NCI-H1694 (cell line): Measurements from ENCODE around the gene DCPS.
"Not testable (repeated sequence)": the region's sequence is repeated elsewhere in the genome, so short reads cannot be mapped to it uniquely, and the experiment has no call there.

Experiments used
- DNase-seq: peaks from one replicate; lab custom pipeline; 2025; lab: John Stamatoyannopoulos, UW

DCPS gene

DNA sequence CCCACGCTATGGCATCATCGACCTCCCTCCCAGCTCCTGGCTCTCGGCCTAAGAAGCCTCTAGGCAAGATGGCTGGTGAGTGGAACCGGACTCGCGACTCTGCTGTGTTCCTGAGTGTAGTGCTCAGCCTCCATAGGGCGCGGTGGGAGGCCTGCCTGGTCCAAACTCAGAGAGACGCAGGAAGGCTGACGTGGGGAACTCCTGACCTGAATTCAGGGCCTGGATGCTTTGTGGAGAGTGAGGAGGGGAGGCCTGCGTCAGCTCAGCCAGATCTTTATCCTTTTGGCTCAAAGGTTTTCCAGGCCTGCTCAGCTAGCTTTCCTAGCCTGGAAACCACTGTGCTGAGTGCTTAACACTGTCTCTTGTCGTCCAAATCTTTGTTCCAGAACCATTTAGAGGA, 13.0 kb upstream of the DCPS start:
- no peak for DNase-seq

DNA sequence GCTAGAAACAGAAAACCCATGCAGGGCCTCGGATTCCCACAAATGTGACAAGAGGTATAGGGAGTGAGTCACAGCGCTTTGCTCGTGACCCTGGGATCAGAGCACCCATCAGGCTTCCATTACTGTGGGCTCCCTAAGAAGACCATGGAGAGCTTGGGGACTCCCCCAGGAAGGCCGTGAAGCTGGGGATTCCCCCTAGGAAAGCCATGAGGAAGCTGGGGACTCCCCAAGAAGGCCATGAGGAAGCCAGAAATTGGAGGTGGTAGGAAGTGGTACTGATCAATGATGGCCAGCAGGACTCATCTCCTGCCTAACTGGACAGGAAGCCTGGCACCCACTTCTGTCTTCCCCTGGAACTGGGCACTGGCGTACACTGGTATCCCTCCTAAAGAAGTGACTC, 10.1 kb upstream of the DCPS start:
- DNase-seq, result no peak

DNA sequence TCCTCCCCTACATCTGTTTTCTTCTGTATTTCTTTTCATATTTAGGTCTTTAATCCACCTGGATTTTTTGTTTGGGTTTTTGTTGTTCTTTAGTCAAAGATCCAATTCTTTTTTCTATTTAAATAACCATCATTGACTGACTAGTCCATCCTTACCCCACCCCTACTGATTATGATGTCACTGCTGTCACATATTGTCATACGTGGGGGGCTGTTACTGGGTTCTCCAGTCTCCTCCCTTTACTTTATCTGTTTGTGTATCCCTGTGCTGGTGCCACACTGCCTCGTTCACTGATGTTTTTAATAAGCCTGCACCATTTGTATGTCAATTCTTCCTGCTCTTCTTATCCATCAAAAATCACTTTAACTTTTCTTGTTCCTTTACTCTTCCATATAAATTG, 6.9 kb upstream of the DCPS start:
- DNase-seq, result no peak

DNA sequence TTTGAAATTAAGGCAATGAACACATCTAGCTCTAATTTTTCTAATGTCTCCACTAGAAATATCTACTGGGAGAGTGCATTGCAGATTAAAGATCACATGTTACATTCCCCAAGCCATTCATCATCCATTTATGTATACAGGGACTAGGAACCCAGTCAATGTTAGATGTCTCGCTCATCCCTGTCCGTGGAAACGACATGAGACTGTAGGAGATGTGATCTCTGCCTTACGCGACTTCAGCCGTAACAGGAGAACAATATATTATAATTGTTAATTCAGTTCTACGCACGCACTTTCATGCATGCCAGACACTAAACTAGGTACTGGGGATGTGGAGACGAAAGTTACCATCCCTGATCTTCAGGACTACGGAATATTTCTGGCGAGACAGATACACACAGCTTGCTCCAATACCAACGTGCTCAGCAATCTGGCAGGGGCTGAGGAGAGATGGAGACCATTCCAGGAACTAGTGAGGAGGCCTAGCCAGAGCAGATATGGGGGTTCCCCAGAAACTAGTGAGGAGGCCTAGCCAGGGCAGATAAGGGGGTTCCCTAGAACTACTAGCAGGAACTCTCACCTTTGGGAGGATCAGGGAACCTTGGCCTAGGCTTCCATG, 706 bp downstream of the DCPS start:
- DNase-seq, result no peak

DNA sequence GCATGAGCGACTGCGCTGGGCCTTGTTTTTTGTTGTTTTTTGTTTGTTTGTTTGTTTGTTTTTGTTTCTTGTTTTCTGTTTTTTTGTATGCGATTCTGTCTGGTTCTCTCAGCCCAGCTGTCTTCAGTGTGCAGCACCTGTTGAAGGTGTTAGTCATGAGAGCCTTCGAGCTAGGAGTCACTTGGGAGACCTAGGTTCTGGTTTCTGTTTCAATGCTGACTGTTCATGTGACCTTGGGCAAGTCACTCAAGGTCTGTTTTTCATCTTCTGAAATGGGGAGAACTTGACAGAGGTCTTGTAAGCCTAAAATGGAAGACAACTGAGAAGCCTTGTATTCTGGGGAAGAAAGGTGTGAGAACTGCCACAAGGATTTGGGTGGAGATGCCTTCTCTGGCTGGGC, 1.8 kb downstream of the DCPS start:
- DNase-seq, result no peak

DNA sequence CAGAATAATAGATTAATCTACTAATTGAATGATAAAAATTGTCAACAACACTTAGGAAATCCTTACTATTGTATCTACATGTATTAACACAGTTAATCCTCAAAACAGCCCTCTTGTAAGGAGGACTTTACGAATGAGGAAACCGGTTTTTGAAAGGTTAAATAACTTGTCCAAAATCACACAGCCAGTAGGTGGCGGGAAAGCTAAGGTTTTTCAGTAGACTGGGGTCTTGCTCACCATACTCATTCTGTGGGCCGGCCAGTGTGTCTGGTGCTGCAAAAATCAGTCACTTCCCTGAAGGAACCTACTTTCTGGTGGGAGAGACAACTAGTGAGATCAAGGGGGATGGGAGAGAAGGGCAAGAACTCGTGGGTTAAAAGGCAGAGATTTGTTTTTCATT, 3.8 kb downstream of the DCPS start:
- peak; percentile 19 for DNase-seq

DNA sequence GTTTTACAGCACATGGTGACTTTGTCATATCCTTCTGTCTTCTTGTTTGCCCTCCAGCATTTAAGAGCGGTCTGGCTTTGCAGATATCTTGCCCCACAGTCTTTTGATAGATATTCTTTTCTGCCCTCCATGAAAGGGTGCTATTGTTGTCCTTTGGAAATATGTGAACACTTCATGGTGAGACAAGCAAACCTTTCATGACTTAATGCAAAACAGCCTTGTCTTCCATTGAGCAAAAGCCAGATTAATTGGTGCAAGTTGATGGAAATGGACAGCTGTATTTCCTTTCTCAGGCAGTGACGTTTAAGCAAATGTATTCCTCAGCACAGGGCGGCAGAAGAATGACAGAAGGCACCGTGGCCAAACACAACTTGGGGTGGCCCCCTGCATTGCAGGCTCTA, 4.4 kb downstream of the DCPS start:
- DNase-seq, result no peak

DNA sequence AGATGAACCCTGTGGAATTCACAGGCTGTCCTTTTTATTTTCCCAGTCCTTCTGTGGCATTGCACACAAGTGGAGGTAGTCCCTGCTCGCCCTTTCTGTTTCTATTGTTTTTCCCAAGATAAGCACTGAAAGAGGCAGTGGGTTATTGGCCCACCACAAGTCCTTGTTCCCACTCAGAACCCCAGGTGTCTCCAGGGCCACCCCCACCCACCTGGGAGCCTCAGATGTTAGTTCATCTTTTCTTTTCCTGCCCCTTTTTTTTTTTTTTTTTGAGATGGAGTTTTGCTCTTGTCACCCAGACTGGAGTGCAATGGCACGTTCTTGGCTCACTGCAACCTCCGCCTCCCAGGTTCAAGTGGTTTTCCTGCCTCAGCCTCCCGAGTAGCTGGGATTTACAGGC, 4.9 kb downstream of the DCPS start:
- DNase-seq, result not testable (repeated sequence)

DNA sequence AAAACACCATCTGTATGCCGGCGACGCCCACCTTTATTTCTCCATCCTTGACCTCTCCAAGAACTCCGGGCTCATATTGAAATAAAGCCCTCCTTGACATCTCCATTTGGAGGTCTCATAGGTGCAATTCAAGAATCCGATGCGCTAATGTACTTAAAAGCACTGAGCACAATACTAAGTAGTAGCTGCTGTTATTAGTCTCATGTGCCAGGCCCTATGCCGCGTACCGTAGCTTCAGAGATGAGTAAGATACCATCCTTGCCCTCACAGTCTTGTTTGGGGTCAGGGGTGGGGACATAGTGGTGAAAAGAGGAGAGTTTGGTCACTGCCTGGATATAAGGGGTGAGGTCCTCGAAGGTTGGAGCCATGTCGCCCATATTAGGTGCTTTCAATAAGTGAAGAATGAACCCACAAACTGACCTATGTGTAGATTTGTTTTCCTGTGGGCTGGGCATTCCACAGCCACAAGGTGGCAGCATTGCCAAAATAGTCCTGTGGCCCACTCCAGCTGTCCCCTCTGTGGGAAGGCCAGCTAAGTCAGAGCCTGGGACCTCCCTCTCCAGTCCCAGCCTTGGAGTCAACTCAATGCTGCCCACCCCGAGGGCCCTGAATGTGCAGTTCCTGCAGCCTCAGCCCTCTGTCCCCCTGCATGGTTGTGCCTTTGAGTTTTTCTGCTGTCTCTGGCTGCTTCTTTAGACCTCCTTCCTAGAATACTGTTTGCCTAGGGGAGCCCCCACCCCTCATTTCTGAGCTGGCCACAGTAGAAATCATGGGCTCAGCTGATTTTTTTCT, 6.5 kb downstream of the DCPS start:
- peak; percentile 16 for DNase-seq

DNA sequence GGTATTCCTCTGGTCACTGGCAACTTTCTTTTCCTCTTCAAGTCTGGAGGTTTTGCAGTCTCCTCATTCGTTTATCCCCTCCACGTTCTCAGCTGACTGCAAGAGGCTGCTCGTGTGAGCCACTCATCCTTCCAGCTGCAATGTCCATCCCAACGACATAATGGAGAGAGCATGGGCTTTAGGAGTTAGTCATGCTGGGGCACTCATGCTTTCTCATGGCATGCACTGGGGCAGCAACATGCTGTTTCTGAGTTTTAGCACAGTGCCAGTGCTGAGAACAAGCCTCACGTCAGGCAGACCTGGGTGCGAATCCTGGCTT, 7.1 kb downstream of the DCPS start:
- DNase-seq, result no peak

DNA sequence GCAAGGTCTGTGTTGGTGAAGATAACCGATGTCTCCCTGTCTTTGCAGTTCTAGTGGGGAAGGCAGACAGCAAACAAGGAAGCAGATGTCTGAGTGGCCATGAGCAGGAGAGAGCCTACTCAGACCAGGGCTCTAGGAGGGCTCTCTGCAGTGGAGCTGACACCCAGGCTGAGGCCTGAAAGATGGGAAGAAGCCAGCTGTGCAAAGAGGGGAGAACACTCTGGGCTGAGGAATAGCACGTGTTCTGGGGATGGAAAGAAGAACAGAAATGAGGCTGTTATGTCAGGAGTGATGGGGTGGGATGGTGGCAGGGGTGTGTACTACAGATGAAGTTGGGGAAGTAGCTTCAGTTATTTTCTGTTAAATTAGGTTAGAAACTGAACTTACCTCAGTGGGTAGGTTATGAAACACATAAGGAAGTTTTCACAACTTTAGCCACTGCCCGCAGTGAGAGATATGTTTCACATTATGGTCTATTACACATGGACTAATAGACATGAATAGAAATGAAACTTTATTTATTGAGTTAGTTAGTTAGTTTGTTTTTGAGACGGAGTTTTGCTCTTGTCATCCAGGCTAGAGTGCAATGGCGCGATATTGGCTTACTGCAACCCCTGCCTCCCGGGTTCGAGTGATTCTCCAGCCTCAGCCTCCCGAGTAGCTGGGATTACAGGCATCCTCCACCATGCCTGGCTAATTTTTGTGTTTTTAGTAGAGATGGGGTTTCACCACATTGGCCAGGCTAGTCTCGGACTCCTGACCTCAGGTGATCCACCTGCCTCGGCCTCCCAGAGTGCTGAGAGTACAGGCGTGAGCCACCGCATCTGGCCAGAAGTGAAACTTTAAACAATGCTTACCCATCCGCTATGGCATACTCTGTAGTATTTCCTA, 7.8 kb downstream of the DCPS start:
- no peak for DNase-seq

DNA sequence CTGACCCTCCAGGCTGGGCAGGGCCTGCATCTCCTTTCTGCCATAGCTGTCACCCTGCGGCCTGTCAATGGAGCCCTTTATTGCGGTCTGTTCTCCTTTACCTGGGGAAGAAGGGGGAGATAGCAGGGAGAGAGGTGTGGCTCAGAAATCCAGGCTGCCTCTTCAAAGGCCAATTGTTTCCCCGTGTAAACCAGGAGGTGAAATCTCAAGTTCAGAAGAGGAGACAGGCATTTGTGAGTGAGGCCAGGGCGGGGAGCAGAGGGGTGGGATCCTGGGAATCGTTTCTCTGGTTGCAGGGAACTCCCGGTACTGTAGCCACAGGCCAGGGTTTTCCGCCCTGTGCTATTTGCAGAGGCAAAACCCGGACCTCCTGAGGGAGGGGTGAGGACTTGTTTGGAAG, 9.1 kb downstream of the DCPS start:
- no peak for DNase-seq

DNA sequence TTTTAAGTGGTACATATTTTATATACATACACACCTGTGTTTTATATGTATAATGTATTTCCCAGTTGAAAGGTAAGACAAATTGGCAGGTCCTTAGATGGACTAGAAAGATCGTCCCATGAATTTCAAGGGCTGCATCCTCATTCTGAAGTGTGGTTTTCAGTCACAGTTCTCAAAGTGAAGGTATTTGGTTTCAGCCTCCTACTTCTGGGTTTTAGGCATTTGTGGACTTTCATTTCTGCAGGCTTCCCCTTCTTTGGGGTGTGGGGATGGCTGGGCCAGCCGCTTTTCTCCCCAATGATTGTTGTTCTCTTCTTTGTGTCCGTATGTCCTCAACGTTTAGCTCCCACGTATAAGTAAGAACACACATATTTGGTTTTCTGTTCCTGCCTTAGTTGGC, 10.0 kb downstream of the DCPS start:
- DNase-seq, result no peak

DNA sequence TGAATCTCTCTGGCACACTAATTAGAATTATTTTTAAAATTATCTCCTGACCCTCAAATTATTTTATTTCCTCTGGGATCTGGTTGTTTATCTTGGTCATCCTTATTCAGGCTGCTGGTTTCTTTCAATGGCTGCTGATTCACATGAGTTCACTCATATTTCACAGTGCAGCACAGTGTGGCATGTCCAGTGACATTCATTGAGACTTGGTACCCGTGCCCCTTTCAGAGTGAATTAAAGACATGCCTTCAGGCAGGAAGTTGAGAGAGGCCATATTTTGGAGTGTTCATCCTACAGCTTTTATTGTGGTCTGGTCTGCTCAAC, 13.5 kb downstream of the DCPS start:
- no peak for DNase-seq

DNA sequence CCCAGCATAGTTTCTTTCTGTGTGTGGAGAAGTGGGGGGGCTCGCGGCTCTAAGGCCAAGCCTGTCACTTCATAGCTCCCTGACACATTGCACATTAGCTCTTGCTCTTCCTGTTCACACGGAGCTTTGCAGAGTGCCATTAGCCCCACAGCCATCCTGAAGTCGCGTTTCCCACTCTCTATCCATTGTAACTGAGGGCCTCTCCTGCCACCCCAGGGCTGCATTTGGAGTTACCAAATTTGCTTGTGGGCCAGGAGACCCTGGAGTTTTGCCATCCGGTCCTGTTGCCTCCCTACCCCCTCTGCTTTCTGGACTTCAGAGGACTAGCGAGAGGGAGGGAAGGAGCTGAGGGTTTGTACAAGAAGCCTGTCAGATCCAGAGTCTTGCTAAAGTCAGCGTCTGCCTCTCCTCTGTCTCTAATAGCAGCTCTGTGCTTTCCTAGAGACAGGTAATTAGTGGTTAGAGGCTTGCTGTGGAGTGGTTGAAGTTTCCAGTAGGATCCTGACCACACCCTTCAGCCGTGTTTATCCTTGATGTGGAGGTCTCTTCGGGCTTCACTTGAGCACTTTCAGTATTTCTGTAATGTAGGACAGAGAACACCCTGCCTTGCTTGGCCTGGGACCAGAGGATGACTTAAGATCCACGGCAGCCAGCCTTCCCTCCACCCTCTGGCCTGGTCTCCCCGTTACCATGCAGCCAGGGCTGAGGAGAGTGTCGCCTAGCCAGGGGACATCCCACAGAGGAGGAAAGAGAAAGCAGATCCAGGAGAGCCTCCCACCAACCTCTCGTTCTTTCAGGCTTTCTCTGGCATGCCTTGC, 14.1 kb downstream of the DCPS start:
- no peak for DNase-seq

DNA sequence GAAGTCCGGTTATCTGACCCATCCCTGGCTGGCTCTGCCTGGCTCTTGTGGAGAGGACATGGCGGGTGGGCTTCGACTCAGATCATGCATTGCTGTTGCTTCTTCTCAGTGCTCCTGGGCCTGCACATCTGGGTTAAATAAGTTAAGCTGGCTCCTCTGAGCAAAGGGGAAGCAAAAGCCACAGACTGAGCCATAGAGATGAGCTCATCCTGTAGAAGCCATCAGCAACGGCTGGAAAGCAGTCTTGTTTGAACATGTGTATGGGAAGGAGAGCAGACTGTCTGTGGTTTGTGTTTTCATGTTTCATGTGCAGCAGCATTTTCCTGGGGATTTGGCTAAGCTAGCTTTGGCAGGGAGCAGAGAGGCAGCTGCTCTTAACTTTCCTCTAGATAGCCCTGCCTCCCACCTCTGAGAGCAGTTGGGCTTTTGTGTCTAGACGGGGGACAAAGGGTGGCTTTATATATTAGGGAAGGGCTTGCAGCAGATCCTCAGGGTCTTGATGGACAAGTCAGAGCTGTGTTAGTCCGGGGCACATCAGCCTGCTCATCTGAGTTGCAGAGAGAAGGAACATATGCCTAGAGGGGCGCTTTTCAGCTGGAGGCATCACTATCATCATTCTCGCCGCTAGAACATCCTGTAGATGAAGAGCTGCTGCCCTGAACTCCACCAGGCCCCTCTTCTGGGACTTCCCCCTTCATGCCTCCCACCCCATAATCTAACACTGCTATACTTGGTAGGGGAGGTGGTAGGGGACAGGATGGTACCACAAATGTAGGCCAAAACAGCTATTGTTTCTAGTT, 14.9 kb downstream of the DCPS start:
- peak; percentile 80 for DNase-seq

DNA sequence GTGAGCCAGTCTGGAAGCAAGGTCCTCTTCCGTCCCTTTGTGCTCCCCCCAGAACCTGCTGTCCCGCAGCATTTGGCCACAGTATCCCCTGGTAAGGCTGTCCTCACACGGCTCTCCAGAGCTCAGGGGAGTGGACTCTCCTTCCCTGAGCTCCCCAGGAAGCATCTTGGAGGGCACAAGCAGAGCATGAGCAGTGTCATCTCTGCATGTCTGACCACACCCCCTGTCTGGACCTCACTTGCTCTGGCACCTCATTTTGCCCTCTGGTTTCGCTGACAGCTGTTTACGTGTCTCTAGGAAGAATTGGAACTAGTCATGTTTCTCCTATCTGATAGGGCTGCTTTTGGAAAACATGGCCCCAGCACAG, 15.5 kb downstream of the DCPS start:
- DNase-seq, result no peak

DNA sequence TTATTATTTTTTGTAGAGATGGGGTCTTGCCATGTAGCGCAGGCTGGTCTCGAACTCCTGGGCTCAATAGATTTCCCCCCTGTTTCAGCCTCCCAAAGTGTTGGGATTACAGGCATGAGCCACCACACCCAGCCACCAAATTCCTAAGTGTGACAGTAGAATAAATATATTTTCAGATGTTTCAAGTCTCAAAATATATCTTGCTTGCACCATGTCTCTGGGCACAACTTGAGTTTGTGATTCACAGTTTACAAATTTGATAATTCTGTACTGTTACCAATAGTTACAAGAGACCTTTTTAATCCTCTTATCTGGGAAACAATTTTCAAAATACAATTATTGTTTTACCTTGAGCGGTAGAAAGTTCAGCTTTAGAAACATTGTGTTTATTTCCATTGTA, 19.1 kb downstream of the DCPS start:
- DNase-seq, result no peak

DNA sequence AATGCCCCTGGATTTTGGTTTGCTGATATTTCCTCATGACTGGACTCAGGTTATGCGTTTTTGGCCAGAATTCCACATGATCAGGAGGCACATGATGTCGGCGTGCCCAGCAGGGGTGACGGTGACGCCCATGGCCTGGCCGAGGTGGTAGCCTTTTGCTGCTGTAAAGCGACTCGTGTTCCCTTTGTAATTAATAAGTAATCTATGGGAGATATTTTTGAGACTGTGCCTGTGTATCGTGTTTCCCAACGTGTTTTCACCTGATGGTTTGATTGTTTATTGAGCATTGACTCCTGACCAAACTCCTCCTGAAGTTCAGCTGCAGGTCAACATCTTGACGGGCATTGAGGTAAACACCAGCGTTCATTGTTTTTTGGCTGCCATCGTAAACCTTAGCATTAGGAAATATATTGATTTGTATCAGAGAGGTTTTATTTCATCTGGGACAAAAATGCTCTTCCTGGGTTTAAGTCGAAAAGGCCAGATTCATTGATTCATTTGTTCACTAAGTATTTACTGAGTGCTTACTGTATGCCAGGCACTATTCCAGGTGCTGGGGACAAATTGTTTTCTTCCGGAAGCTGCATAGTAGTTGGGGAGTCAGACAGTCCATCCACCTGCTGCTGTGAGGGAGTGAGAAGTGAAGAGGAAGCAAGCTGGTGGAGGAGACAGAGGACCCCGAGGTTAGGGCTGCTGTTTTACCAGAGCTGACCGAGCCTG, 23.6 kb downstream of the DCPS start:
- no peak for DNase-seq

DNA sequence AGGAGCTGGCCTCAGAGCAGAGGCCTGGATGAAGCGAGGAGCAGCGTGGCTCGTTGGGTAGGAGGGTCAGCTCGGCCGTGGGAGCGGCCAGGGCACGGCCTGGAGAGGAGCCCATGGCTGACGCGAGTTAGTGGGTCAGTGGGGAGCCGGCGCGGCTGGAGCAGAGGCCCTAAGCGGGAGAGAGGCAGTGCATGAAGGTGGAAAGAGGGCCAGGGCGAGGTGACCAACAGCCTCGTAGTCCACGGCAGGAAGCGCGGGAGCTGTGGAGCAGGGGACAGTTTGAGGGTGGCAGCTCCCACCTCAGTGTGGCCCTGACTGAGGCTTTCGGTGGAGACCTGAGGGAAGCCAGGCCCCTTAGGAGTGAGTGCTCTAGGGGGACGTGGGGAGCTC, 24.1 kb downstream of the DCPS start:
- no peak for DNase-seq

DNA sequence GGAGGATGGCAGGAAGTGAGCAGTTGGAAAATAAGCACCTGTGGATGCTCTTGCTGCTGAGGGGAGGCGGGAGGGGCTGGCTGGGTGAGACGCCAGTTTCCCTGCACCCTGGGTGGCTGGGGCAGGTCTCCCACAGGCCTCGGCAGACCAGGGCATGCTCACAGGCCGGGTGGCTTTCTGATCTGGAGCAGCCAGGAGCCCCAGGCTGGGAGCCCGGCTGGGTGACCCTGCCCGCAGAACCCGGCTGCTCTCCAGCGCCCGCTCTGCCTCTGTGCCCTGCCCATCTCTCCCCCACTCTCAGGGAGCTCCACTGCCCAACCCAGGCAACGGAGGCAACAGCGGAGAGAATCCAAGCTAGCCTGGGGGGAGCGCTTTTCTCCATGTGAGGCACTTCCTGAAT, 24.6 kb downstream of the DCPS start:
- DNase-seq, result no peak
